Liver (tissue), 9 donors: ENCODE data around the gene WDR37. TPM values are rescaled to one million over a fixed set of nuclear protein-coding genes. Genes with fewer than 3 reads are reported as not detected.
"Not testable (repeated sequence)": the region's sequence is repeated elsewhere in the genome, so short reads cannot be mapped to it uniquely, and the experiment has no call there.

Experiments used
- DNase-seq: peaks from one replicate; pipeline ENCODE4 v3.0.0-alpha.2; 2017; ENCODE audit warnings: low spot score
- H3K27ac ChIP-seq, 2 donors: one replicate each; pipeline ENCODE4 v1.7.0; 2013; ENCODE audit warnings: inconsistent platforms in 2 of 2, low read length in 2 of 2, control low read depth in 1 of 2, low read depth in 1 of 2, mild to moderate bottlenecking in 1 of 2
- H3K27me3 ChIP-seq, 4 donors: one replicate each; pipeline versions ENCODE4 v1.6.1 to v1.7.0; 2013; ENCODE audit warnings: low read length in 3 of 4, inconsistent platforms in 1 of 4, mild to moderate bottlenecking in 1 of 4, moderate library complexity in 1 of 4; ENCODE audit not compliant: control insufficient read depth in 4 of 4, insufficient read depth in 4 of 4
- H3K36me3 ChIP-seq, 4 donors: one replicate each; pipeline versions ENCODE4 v1.6.1 to v1.7.0; 2013; ENCODE audit warnings: low read length in 3 of 4, mild to moderate bottlenecking in 3 of 4, low read depth in 1 of 4, moderate library complexity in 1 of 4; ENCODE audit not compliant: control insufficient read depth in 4 of 4, insufficient read depth in 3 of 4
- H3K4me1 ChIP-seq, 4 donors: one replicate each; pipeline versions ENCODE4 v1.6.1 to v1.7.0; 2013; ENCODE audit warnings: low read length in 3 of 4, mild to moderate bottlenecking in 3 of 4, moderate library complexity in 1 of 4; ENCODE audit not compliant: control insufficient read depth in 4 of 4, insufficient read depth in 4 of 4
- H3K4me3 ChIP-seq, 3 donors: one replicate each; pipeline versions ENCODE4 v1.6.1 to v1.7.0; 2013; ENCODE audit warnings: low read length in 3 of 3, control low read depth in 1 of 3, low read depth in 1 of 3, mild to moderate bottlenecking in 1 of 3
- H3K9ac ChIP-seq, 2 donors: one replicate each; pipeline ENCODE4 v1.7.0; 2013; ENCODE audit warnings: low read length in 2 of 2, mild to moderate bottlenecking in 2 of 2, moderate library complexity in 2 of 2, control low read depth in 1 of 2, low read depth in 1 of 2
- H3K9me3 ChIP-seq, 4 donors: one replicate each; pipeline versions ENCODE4 v1.6.1 to v1.7.0; 2013; ENCODE audit warnings: low read length in 3 of 4; ENCODE audit not compliant: control insufficient read depth in 4 of 4
- GABPA ChIP-seq, 2 donors: IDR thresholded peaks in 1 of 2; conservative IDR thresholded peaks in 1 of 2; 2 replicates each; pipeline ENCODE4 v1.6.1; 2016; ENCODE audit warnings: antibody characterized with exemption in 2 of 2, mild to moderate bottlenecking in 1 of 2, moderate library complexity in 1 of 2
- HNF4A ChIP-seq, 2 donors: conservative IDR thresholded peaks; 2 replicates each; pipeline ENCODE4 v1.6.1; 2016; ENCODE audit warnings: antibody characterized with exemption in 2 of 2, mild to moderate bottlenecking in 2 of 2
- JUND ChIP-seq, 2 donors: IDR thresholded peaks; 2 replicates each; pipeline ENCODE4 v1.6.1; 2016; ENCODE audit warnings: antibody characterized with exemption in 2 of 2
- MAX ChIP-seq: IDR thresholded peaks from 2 replicates; pipeline ENCODE4 v1.6.1; 2016; ENCODE audit warnings: antibody characterized with exemption
- NR2F2 ChIP-seq: IDR thresholded peaks from 2 replicates; pipeline ENCODE4 v1.6.1; 2016; ENCODE audit warnings: antibody characterized with exemption
- RAD21 ChIP-seq, 2 donors: IDR thresholded peaks; 2 replicates each; pipeline ENCODE4 v1.6.1; 2016; ENCODE audit warnings: antibody characterized with exemption in 2 of 2, mild to moderate bottlenecking in 2 of 2
- RXRA ChIP-seq, 2 donors: IDR thresholded peaks; 2 replicates each; pipeline ENCODE4 v1.6.1; 2017 to 2018; ENCODE audit warnings: antibody characterized with exemption in 2 of 2, mild to moderate bottlenecking in 1 of 2
- TAF1 ChIP-seq: conservative IDR thresholded peaks from 2 replicates; pipeline ENCODE4 v1.6.1; 2016; ENCODE audit warnings: antibody characterized with exemption, mild to moderate bottlenecking
- WGBS: extraction: QIAGEN DNeasy Blood & Tissue Kit; methylation state at CpG from one replicate; pipeline ENCODE4 v1.1.7; 2013; 5-methylcytosine and 5-hydroxymethylcytosine counted together
- polyA plus RNA-seq, 2 donors: library from polyadenylated mRNA; stranded (reverse) in 1 of 2; unstranded in 1 of 2; fragments of 200-250 nt in 1 of 2; fragments of >200 nt in 1 of 2; fragmentation: Nextera tagmentation in 1 of 2; extraction: Ambion mirVana in 1 of 2; gene quantifications; one replicate each; pipeline versions ENCODE4 v1.2.1 to v1.2.3, GENCODE V29; 2013 to 2015
- total RNA-seq, 2 donors: library from RNA; depleted of rRNA; stranded (reverse); fragments of >200 nt; gene quantifications; one replicate each; pipeline ENCODE4 v1.2.3, GENCODE V29; 2014
- TF ChIP-seq, protein P1 (sequence below): fragments of 150-350 bp; IDR thresholded peaks from 2 replicates; pipeline ENCODE4 v1.5.1; 2017; ENCODE audit warnings: improper control_type of control experiment, low read depth, low read length; ENCODE audit not compliant: missing input control
- donor health status: healthy.
- donor health status: healthy.
- donor health status: healthy.
- donor health status: healthy.
- donor health status: healthy.

The WDR37 gene
- total and polyA plus RNA-seq, 4 donors: 3.6 to 12.1 (median 5.6) TPM

DNA sequence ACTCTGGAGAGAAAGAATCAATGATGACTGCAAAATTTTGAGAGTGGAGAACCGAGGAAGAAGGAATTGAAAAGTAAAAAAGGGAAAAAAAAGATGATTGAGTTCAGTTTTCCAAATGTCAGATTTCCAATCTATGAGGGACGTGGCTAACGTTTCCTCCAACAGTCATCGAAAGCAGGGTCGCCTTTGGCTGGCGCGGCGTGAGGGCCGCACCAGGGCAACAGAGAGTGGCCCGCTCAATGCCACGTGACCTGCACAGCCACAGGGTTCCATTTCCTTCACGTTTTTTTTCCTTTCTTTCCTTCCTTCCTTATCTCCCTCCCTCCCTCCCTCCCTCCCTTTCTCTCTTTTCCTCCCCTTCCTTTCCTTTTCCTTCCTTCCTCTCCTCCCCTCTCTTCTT lies 101.9 kb downstream of the WDR37 start:
- TF ChIP-seq HNF4A (conservative IDR thresholded peaks at IDR 0.05) (no peak), RAD21 (IDR thresholded peaks at IDR 0.05) (no peak)
- DNase-seq: peak; percentile 13
- 81% methylated on average over 12 of the region's 12 CpGs for WGBS

GRCh38 chr10:1158536-1158935 lies 102.4 kb downstream of the WDR37 start:
- not testable (repeated sequence) for H3K4me1 ChIP-seq, H3K9ac ChIP-seq, H3K27me3 ChIP-seq, H3K27ac ChIP-seq, H3K4me3 ChIP-seq, H3K9me3 ChIP-seq, H3K36me3 ChIP-seq
- DNase-seq: peak; percentile 1
- 88% methylated on average over 10 of the region's 10 CpGs for WGBS

More for the DNA sequence above, 101.9 kb downstream of the WDR37 start:
- H3K4me1 ChIP-seq: no peaks in the 10 kb centered on the region
- no peak overlapping the region for H3K4me3 ChIP-seq
- H3K27me3 ChIP-seq: no peaks in the 10 kb centered on the region
- H3K27ac ChIP-seq: no peak overlapping the region
- H3K9ac ChIP-seq: no peak overlapping the region
- H3K9me3 ChIP-seq: no peaks in the 10 kb centered on the region
- no peaks in the 10 kb centered on the region for H3K36me3 ChIP-seq

DNA sequence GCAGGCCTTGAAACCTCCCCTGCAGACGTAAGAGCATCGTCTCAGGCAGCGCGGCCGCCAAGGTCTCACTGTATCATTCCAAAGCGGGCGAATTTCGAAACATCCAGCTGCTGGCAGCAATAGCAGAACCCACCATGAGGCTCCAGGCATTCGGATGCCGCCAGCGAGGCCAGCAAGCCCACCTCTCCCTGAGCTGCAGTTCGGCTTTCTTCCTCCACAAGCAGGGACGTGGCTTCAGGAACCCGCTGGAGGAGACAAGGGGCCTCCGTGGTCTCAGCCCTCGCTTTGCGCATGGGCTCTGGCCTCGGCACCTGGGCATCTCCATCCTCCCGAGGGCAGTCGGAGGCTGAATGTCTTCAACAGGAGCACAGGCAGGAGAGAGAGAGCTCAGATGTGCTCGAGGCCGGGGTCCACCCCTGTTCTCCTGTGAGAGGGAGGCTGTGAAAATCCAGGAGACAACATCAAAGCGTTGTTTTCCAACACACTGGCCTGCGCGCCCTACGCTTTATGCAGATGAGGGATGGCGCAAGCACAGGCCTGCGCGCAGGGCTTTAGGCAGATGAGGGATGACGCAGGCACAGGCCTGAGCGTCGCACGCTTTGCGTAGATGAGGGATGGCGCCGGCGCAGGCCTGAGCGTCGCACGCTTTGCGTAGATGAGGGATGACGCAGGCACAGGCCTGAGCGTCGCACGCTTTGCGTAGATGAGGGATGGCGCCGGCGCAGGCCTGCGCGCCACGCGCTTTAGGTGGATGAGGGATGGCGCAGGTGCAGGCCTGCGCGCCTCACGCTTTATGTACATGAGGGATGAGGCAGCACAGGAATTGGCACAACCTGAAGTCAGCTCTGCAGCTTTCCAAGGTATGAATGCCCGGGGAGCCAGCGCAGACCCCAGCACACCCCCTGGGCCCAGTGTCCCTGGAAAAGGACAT lies 103.2 kb downstream of the WDR37 start:
- 88% methylated on average over 59 of the region's 59 CpGs for WGBS
- Histone ChIP-seq H3K4me3 (no peak overlapping the region), H3K27me3 (no peaks in the 10 kb centered on the region), H3K36me3 (no peaks in the 10 kb centered on the region), H3K27ac (no peak overlapping the region), H3K9me3 (no peaks in the 10 kb centered on the region), H3K9ac (no peak overlapping the region), H3K4me1 (no peaks in the 10 kb centered on the region)
- TF ChIP-seq RAD21 (IDR thresholded peaks at IDR 0.05): no peak
- TF ChIP-seq, protein P1, sequence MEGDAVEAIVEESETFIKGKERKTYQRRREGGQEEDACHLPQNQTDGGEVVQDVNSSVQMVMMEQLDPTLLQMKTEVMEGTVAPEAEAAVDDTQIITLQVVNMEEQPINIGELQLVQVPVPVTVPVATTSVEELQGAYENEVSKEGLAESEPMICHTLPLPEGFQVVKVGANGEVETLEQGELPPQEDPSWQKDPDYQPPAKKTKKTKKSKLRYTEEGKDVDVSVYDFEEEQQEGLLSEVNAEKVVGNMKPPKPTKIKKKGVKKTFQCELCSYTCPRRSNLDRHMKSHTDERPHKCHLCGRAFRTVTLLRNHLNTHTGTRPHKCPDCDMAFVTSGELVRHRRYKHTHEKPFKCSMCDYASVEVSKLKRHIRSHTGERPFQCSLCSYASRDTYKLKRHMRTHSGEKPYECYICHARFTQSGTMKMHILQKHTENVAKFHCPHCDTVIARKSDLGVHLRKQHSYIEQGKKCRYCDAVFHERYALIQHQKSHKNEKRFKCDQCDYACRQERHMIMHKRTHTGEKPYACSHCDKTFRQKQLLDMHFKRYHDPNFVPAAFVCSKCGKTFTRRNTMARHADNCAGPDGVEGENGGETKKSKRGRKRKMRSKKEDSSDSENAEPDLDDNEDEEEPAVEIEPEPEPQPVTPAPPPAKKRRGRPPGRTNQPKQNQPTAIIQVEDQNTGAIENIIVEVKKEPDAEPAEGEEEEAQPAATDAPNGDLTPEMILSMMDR: no peak
- no peak for TF ChIP-seq JUND (IDR thresholded peaks at IDR 0.05)
- peak; percentile 14 for DNase-seq

DNA sequence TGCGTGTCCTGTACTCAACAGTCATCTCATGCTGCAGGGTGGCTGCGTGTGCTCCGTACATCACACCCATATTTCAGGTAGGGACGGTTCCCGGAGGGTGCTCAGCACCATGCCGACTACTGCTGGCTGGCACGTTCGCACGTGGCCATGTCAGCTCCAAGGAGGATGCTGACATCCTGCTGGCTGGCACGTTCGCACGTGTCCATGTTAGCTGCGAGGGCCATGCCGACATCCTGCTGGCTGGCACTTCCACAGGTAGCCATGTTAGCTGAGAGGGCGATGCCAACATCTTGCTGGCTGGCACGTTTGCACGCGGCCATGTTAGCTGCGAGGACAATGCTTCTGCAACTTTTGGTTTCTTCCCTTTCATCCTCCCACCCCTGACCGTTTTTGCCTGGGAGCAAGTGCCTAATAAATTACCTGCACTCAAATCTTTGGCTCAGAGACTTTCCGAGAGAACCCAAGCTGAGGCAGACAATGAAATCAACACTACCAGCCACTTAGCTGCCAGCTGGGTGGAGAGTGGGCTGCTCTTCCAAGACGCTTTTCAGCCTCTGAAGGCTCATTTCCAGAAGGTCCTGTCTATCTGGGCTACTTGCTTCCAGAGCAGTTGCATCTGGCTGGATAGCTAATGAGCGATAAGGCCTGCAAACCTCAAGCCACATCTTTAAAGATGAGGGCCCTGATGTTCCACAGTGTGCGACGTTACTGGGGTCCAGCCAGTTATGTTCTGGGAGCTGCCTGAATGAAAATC lies 104.6 kb downstream of the WDR37 start:
- DNase-seq: no peak
- Histone ChIP-seq H3K36me3 (no peaks in the 10 kb centered on the region), H3K9ac (no peak overlapping the region), H3K27me3 (no peaks in the 10 kb centered on the region), H3K4me1 (no peaks in the 10 kb centered on the region), H3K27ac (no peak overlapping the region), H3K4me3 (no peak overlapping the region), H3K9me3 (no peaks in the 10 kb centered on the region)
- TF ChIP-seq JUND (IDR thresholded peaks at IDR 0.05) (no peak), TAF1 (no peak), MAX (no peak), GABPA (IDR thresholded peaks at IDR 0.05 in 1 of 2, conservative IDR thresholded peaks at IDR 0.05 in 1 of 2) (no peak), RXRA (IDR thresholded peaks at IDR 0.05) (no peak), NR2F2 (no peak)
- TF ChIP-seq, protein P1: no peak
- WGBS: 88% methylated on average over 25 of the region's 25 CpGs

GRCh38 chr10:1161315-1161673 lies 105.1 kb downstream of the WDR37 start:
- not testable (repeated sequence) for DNase-seq, H3K27ac ChIP-seq, H3K27me3 ChIP-seq, H3K9me3 ChIP-seq, H3K36me3 ChIP-seq, H3K4me1 ChIP-seq, H3K9ac ChIP-seq, H3K4me3 ChIP-seq
- WGBS: 73% methylated on average over 5 of the region's 5 CpGs
